ENCODE data around the gene FPR2.

DNA sequence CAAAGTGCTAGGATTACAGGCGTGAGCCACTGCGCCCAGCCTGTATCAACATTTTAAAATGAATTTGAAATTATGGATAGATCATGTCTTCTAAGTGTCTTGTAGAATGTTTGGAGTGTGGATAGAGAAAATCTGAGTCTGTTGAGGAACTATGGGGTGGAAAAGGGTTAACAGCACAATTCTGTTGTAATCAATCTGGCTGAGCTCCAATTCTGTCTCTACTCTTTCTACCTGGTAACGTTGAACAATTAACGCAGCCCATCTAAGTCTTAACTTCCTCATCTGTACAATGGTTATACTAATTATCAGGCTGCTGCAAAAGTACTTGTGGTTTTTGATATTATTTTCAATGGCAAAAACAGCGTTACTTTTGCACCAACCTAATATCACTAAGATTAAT, 4.1 kb downstream of the FPR2 start:
- TF ChIP-seq, protein P1, sequence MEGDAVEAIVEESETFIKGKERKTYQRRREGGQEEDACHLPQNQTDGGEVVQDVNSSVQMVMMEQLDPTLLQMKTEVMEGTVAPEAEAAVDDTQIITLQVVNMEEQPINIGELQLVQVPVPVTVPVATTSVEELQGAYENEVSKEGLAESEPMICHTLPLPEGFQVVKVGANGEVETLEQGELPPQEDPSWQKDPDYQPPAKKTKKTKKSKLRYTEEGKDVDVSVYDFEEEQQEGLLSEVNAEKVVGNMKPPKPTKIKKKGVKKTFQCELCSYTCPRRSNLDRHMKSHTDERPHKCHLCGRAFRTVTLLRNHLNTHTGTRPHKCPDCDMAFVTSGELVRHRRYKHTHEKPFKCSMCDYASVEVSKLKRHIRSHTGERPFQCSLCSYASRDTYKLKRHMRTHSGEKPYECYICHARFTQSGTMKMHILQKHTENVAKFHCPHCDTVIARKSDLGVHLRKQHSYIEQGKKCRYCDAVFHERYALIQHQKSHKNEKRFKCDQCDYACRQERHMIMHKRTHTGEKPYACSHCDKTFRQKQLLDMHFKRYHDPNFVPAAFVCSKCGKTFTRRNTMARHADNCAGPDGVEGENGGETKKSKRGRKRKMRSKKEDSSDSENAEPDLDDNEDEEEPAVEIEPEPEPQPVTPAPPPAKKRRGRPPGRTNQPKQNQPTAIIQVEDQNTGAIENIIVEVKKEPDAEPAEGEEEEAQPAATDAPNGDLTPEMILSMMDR (conservative IDR thresholded peaks at IDR 0.05): no peak
- TF ChIP-seq ZFX (IDR thresholded peaks at IDR 0.05): no peak

Data from C4-2B (cell line).